Measurements from ENCODE around the gene ATP5F1E. TPM values are rescaled to one million over a fixed set of nuclear protein-coding genes. Genes with fewer than 3 reads are reported as not detected.

Gene ATP5F1E
- total and polyA plus RNA-seq, 10 of the 15 experiments (the other 5 are each of a cell fraction or from before 2014, with no cell fraction given) = 49.0 to 407 (median 117) TPM

DNA sequence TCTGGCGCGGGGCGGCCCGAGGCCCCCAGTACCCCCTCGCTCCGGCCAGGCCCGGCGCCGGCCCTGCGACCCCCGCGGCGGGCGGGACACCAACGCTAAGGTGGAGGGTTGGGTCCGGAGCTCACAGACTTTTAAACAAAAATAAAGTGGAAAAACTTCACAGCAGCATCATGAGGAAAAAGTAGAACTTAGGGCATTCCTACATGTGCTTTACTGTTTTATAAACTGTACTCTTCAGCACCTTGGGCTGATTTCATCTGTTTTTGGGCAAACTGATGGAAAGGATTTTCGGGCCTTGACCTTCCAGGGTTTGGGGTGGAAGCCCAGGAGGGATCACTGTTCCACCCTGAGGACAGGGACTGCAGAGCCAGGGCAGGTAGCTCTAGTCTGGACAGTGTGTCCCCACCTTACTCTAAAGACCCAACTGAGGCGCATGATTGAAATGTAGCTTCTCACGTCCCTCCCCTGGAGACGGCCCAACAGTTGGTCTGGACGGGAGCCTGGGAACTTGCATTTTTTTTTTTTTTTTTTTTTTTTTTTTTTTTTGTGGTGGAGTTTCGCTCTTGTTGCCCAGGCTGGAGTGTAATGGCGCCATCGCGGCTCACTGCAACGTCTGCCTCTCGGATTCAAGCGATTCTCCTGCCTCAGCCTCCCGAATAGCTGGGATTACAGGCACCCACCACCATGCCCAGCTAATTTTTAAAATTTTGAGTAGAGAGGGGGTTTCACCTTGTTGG, 50.3 kb downstream of the ATP5F1E start:
- Histone ChIP-seq H3K36me3 (ENCODE audit: control insufficient read depth in 2 of 2, insufficient read depth in 2 of 2, low read length in 1 of 2) (peaks cover 0 to 4% of the 10 kb centered on the region in 2 experiments; a peak in 1 of 4 replicates), H3K27me3 (replicated peaks in 1 of 2; ENCODE audit: control insufficient read depth in 2 of 2, insufficient read depth in 2 of 2, low read length in 1 of 2) (no peaks in the 10 kb centered on the region), H2AFZ (ENCODE audit: control insufficient read depth, low read depth, low read length) (0 out of 2 replicates have a peak overlapping the region, but pooled peaks have one; percentile 24), H3K27ac (ENCODE audit: control insufficient read depth, insufficient read depth) (peak overlapping the region; percentile 87), H3K79me2 (ENCODE audit: control insufficient read depth, insufficient read depth, low read length) (peaks cover 49% of the 10 kb centered on the region), H3K4me1 (ENCODE audit: control insufficient read depth, insufficient read depth, low read length) (peaks cover 34% of the 10 kb centered on the region), H3K9me3 (replicated peaks; ENCODE audit: control insufficient read depth, insufficient read depth, low read length) (no peaks in the 10 kb centered on the region), H4K20me1 (ENCODE audit: control insufficient read depth, insufficient read depth) (no peaks in the 10 kb centered on the region), H3K4me2 (ENCODE audit: control insufficient read depth, insufficient read depth) (peak overlapping the region; percentile 93), H3K4me3 (peak overlapping the region; percentile 99), H3K9ac (ENCODE audit: control insufficient read depth, insufficient read depth, low read length) (peak overlapping the region; percentile 90)
- ChIA-PET RAD21 (ENCODE audit: unreplicated experiment) (interaction anchor here (0.5 to 4.3 kb wide), 12 partner anchors 11 to 329 kb away, joined by 3 to 23 read pairs (median 4); partner anchors contain the start of gene ATP5F1E), POLR2A (interaction anchor here (0.5 to 2.0 kb wide), 13 partner anchors 9 to 1450 kb away, joined by 3 to 13 read pairs (median 4); partner anchors contain the start of gene ATP5F1E), CTCF (interaction anchor here (0.6 to 2.1 kb wide), 8 partner anchors 26 to 514 kb away, joined by 3 to 8 read pairs (median 3); no protein-coding TSS in a partner anchor), SMC1A (ENCODE audit: uncharacterized antibody, unreplicated experiment) (interaction anchor here (0.9 to 2.3 kb wide), 10 partner anchors 12 to 112 kb away, joined by 3 to 11 read pairs (median 4); partner anchors contain the start of gene ATP5F1E)
- TF ChIP-seq GATAD2B (conservative IDR thresholded peaks at IDR 0.05; ENCODE audit: low read depth) = 0 out of 2 replicates have a peak, but pooled peaks have one; percentile 5
- TF ChIP-seq RUNX3 (IDR thresholded peaks at IDR 0.05; ENCODE audit: low read length) = peak; percentile 34; the same call in 1 of the 2 replicates
- TF ChIP-seq ETV6 (conservative IDR thresholded peaks at IDR 0.05 in 1 of 2, IDR thresholded peaks at IDR 0.05 in 1 of 2; ENCODE audit: borderline replicate concordance in 1 of 2, low read depth in 1 of 2) = no peak
- TF ChIP-seq, protein P1, sequence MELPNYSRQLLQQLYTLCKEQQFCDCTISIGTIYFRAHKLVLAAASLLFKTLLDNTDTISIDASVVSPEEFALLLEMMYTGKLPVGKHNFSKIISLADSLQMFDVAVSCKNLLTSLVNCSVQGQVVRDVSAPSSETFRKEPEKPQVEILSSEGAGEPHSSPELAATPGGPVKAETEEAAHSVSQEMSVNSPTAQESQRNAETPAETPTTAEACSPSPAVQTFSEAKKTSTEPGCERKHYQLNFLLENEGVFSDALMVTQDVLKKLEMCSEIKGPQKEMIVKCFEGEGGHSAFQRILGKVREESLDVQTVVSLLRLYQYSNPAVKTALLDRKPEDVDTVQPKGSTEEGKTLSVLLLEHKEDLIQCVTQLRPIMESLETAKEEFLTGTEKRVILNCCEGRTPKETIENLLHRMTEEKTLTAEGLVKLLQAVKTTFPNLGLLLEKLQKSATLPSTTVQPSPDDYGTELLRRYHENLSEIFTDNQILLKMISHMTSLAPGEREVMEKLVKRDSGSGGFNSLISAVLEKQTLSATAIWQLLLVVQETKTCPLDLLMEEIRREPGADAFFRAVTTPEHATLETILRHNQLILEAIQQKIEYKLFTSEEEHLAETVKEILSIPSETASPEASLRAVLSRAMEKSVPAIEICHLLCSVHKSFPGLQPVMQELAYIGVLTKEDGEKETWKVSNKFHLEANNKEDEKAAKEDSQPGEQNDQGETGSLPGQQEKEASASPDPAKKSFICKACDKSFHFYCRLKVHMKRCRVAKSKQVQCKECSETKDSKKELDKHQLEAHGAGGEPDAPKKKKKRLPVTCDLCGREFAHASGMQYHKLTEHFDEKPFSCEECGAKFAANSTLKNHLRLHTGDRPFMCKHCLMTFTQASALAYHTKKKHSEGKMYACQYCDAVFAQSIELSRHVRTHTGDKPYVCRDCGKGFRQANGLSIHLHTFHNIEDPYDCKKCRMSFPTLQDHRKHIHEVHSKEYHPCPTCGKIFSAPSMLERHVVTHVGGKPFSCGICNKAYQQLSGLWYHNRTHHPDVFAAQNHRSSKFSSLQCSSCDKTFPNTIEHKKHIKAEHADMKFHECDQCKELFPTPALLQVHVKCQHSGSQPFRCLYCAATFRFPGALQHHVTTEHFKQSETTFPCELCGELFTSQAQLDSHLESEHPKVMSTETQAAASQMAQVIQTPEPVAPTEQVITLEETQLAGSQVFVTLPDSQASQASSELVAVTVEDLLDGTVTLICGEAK (IDR thresholded peaks at IDR 0.05; ENCODE audit: borderline replicate concordance) = no peak
- TF ChIP-seq JUND (IDR thresholded peaks at IDR 0.05; ENCODE audit: low read depth, low read length) = no peak
- 0 out of 2 replicates have a peak, but pooled peaks have one; percentile 31 for TF ChIP-seq YY1 (IDR thresholded peaks at IDR 0.05; ENCODE audit: low read depth, low read length)
- TF ChIP-seq NR2F1 (conservative IDR thresholded peaks at IDR 0.05) = peak; percentile 10; the same call in 1 of the 2 replicates
- ATAC-seq = peak; percentile 37
- FAIRE-seq = no peak
- in situ Hi-C loops (cut with MboI) = loop anchor here (5.0 kb wide), 1 partner anchor 74 kb away; no protein-coding TSS in a partner anchor
- DNase-seq (ENCODE audit: low read depth, low spot score) = no peak
- BruUV-seq (replicated peaks) = no TSS peak
- intact Hi-C loops (cut with micrococcal nuclease; ENCODE audit: unreplicated experiment) = loop anchor here (2.0 to 10.0 kb wide), 4 partner anchors 53 to 327 kb away; partner anchors contain the start of genes ATP5F1E and STX16
- WGBS (ENCODE audit: insufficient coverage, insufficient replicate concordance, low lambda C conversion rate, missing lambda C conversion rate) = 23% methylated on average over 26 of the region's 29 CpGs

Data from GM12878 (cell line).